Cardiac muscle cell (in vitro differentiated cells and primary cell): ENCODE data around the gene LTB4R. TPM values are rescaled to one million over a fixed set of nuclear protein-coding genes. Genes with fewer than 3 reads are reported as not detected.

ENCODE experiments used
- DNase-seq, 2 donors: peaks; one replicate each; pipeline versions ENCODE4 v3.0.0 to v3.0.0-alpha.2; 2010 to 2017; ENCODE audit warnings: low read depth in 1 of 2, low spot score in 1 of 2
- H3K27ac ChIP-seq: fragments of 200-600 bp; sonication (generic); 2 replicates; pipeline ENCODE4 v1.5.1; 2016
- H3K27me3 ChIP-seq: fragments of 200-600 bp; sonication (generic); 2 replicates; pipeline ENCODE4 v1.6.0; 2016; ENCODE audit warnings: control low read depth
- H3K36me3 ChIP-seq: fragments of 200-600 bp; sonication (generic); 2 replicates; pipeline ENCODE4 v1.5.1; 2016; ENCODE audit warnings: control low read depth
- H3K4me1 ChIP-seq: fragments of 200-600 bp; sonication (generic); 2 replicates; pipeline ENCODE4 v1.8.1; 2017; ENCODE audit warnings: low read depth, mild to moderate bottlenecking, mixed run types
- H3K4me3 ChIP-seq: fragments of 200-600 bp; sonication (generic); 2 replicates; pipeline ENCODE4 v1.5.1; 2016; ENCODE audit warnings: mild to moderate bottlenecking
- H3K9me3 ChIP-seq: fragments of 200-600 bp; sonication (generic); 2 replicates; pipeline ENCODE4 v1.5.1; 2017; ENCODE audit warnings: low read depth, mild to moderate bottlenecking, control low read depth
- CTCF ChIP-seq: IDR thresholded peaks from 2 replicates; pipeline ENCODE4 v1.5.1; 2012; ENCODE audit warnings: low read depth, mild to moderate bottlenecking, low read length
- polyA plus RNA-seq: library from polyadenylated mRNA; unstranded; fragments of >200 nt; fragmentation: Nextera tagmentation; extraction: Ambion mirVana; gene quantifications from 2 replicates; pipeline ENCODE4 v1.2.1, GENCODE V29; 2016
- total RNA-seq: library from RNA; depleted of rRNA; stranded (reverse); fragments of >200 nt; gene quantifications from 2 replicates; pipeline ENCODE4 v1.2.3, GENCODE V29; 2016

Gene LTB4R
- total and polyA plus RNA-seq, 2 experiments from 2014 or later, result 2.7 to 8.5 TPM

GRCh38 chr14:24340606-24341005 lies 29.3 kb downstream of the LTB4R start:
- DNase-seq, result no peak
- H3K27me3 ChIP-seq, result peaks cover 96% of the 10 kb centered on the region
- H3K36me3 ChIP-seq, result no peaks in the 10 kb centered on the region
- no peak overlapping the region for H3K4me3 ChIP-seq
- no peaks in the 10 kb centered on the region for H3K9me3 ChIP-seq
- H3K4me1 ChIP-seq, result no peaks in the 10 kb centered on the region
- no peak for TF ChIP-seq CTCF
- H3K27ac ChIP-seq, result no peak overlapping the region

- H3K4me1 ChIP-seq, result no peaks in the 10 kb centered on the region
- H3K27ac ChIP-seq, result no peak overlapping the region
- no peak overlapping the region for H3K4me3 ChIP-seq
- H3K36me3 ChIP-seq, result no peaks in the 10 kb centered on the region
- no peaks in the 10 kb centered on the region for H3K9me3 ChIP-seq
- TF ChIP-seq CTCF, result no peak
- peaks cover 85% of the 10 kb centered on the region for H3K27me3 ChIP-seq
- DNase-seq, result no peak
These were observed 31.6 kb downstream of the LTB4R start for GRCh38 chr14:24342889-24343288.

GRCh38 chr14:24343795-24344660 lies 32.7 kb downstream of the LTB4R start:
- no peak for TF ChIP-seq CTCF
- peaks cover 83% of the 10 kb centered on the region for H3K27me3 ChIP-seq

GRCh38 chr14:24347134-24347533 lies 35.8 kb downstream of the LTB4R start:
- no peak for DNase-seq
- no peak overlapping the region for H3K27ac ChIP-seq
- TF ChIP-seq CTCF, result no peak
- H3K4me3 ChIP-seq, result no peak overlapping the region
- H3K9me3 ChIP-seq, result no peaks in the 10 kb centered on the region
- H3K27me3 ChIP-seq, result peaks cover 83% of the 10 kb centered on the region
- H3K36me3 ChIP-seq, result no peaks in the 10 kb centered on the region
- no peaks in the 10 kb centered on the region for H3K4me1 ChIP-seq

More at GRCh38 chr14:24343795-24344660, 32.7 kb downstream of the LTB4R start:
- Histone ChIP-seq H3K4me1 (no peaks in the 10 kb centered on the region), H3K36me3 (no peaks in the 10 kb centered on the region), H3K9me3 (no peaks in the 10 kb centered on the region), H3K27ac (no peak overlapping the region), H3K4me3 (no peak overlapping the region)
- no peak for DNase-seq

- Histone ChIP-seq H3K27ac (no peak overlapping the region), H3K27me3 (peaks cover 83% of the 10 kb centered on the region), H3K36me3 (no peaks in the 10 kb centered on the region), H3K9me3 (no peaks in the 10 kb centered on the region), H3K4me1 (no peaks in the 10 kb centered on the region), H3K4me3 (no peak overlapping the region)
- DNase-seq, result no peak
- TF ChIP-seq CTCF, result no peak
These were observed 36.9 kb downstream of the LTB4R start for GRCh38 chr14:24348186-24348585.
